Eye (tissue), 1 donor: ENCODE measurements around the gene SERPINA1.

Source experiments
- DNase-seq: peaks from one replicate; pipeline ENCODE4 v3.0.0-alpha.2; 2015

The SERPINA1 gene

DNA sequence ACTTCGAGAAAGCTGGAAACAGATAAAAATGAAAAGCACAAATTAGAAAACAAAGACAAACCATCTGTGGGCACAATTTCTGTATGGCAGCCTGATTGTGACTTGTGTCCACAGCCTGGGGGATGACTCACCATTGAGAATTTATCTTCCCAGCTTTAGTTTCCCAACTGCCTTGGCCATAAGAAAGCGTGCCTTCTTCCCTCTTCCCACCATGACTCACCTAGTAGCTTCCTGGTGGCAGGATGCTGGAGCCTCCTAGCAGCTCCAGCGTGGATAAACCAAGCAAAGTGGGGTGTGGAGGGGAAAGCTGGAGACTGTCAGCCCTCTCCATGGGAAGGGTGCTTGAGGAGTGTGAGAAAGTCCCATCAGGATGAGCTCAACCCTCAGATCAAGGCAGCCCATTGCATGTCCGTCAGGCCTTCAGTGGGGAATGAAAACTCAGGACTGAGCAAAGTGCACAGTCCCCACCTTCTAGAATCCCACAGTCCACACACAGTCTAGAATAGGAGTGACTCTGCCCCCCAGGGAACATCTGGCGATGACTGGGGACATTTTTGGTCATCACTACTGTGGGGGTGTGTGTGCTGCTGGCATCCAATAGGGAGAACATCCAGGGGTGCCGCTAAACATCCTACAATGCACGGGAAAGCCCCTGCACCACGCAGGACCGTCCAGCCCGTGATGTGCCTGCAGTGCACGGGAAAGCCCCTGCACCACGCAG is 42.9 kb downstream of the SERPINA1 start:
- no peak for DNase-seq

- no peak for DNase-seq
Measured at GRCh38 chr14:94344389-94344788, 44.0 kb downstream of the SERPINA1 start.

DNA sequence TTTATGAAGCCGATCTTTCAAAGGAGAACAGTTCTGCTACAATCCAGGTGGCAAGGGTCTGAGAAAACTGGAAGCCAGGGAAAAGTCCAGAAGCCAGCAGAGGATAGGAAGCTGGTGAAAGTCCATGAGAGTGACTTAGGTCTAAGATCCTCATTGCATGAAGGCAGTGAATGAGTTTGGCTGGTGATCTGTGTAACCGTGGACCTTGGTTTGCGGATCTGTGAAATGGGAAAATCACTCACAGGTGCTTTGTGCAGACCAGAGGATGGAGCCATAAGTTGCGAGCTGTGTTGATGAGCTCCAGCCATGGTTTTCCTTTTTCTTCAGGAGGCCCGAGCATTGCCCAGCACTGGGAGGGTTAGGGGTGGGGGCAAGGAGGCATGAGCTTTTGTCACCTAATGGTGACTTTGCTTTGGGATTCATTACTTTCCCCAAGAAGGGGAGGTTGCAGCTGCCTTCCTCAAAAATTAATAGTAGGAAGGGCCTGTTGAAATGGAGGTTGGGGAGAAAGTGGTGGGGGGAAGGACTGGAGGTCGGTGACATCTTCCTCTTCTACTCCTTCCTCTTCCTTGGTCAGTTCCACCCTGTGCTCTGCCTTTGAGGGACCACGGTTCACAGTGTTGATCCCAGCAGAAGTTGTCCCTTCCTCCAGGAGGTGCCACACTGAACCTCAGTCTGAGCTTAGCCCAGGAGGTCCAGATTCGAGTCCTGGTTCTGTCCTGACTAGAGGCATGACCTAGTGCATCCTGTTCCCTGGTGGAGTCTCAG is 45.0 kb downstream of the SERPINA1 start:
- DNase-seq = no peak

DNA sequence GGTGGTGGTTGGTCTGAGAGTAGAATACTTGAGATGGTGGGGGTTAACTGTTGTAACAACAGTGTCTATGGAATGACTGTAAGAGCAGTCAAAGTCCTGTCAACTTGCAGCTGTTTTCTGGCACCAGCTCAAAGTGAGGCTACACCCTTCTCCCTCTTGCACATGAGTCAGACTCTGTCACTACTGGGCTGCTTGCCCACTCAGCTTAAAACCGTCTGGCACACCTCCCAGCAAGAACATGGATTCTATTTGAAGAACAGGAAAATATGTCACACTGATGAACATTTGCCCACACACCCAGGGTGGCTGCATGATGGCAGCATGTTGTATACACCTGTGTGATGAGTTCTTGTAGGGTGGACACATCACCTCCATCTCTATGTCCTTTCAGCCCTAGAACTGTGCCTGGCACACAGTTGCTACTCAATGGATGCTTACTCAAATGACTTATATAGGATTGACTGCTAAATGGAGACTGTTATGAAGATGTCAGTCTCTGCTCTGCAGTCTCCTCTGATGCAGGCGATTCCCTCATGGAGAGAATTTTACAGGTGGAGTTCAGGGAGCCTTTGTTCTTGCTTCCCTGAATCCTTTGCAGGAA is 46.0 kb downstream of the SERPINA1 start:
- peak; percentile 85 for DNase-seq

DNA sequence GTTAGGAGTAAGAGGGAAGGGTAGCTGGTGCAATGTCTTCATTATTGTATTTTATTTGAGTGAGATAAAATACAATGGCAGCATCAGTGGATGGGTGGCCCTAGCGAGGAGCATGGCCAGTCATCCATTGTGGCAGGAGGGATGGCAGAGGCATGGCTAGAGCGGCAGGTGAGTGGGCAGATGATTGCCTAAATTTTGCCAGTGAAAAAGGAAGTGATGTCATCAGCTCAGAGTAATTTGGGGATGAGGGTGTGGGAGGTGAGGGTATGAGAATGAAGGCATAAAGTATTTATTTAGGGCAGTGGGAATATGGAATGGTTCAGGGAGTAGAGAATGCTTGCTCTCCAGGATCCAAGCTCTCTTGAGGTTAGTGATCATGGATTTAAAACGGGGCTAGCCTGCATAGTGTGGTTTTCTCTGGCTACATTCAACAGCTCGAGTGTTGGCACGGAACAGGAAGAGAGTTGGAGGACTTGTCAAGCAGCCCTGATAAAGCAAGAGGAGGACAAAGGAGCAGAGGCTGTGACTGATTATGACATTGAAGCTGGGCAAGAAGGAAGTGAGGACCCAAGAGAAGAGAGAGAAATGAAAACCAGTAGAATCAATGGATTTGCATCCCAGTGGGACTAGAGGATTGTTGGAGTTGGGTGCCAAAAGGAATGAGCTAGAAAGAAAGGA is 46.6 kb downstream of the SERPINA1 start:
- no peak for DNase-seq

DNA sequence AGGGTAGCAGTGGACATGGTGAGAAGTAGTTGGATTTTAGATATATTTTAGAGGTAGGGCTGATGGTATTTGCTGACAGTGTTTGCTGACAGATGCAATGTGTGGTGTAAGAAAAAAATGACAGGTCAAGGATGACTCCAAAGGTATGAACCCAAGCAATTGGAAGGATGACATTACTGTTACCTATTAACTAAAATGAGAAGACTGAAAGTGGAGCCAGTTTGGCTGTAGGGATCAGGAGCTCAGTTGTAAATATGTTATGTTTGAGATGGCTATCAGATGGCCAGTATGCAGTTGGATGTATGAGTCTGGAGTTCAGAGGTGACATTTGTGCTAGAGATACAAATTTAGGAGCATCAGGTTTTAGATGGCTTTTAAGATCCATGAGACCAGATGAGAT is 47.9 kb downstream of the SERPINA1 start:
- DNase-seq = no peak

DNA sequence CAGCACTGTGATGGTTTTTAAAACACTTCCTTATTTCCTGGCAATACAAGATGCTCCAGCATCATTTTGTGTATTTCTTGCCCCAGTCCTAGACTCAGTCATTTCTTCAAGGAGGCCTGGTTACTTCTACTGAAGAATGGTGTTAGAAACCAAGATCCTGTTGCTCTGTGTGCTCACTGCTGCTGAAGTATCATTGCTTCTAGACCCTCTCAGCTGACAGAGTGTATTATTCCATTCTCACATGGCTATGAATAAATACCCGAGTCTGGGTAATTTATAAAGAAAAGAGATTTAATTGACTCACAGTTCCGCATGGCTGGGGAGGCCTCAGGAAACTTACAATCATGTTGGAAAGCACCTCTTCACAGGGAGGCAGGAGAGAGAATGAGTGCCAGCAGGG is 50.4 kb downstream of the SERPINA1 start:
- DNase-seq = no peak

DNA sequence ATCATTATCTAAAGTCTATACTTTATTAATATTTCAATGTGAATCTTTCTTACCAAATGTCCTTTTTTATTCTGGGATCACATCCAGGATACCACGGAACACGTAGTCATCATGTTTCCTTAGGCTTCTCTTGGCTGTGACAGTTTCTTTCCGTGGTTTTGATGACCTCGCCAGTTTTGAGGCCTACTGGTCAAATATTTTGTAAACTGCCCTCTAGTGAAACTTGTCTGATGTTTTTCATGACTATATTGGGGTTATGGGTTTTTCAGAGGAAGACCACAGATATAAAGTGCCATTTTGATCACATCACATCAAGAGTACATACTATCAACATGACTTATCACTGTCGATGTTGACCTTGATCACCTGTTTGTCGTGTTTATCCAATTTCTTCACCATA is 51.1 kb downstream of the SERPINA1 start:
- no peak for DNase-seq

GRCh38 chr14:94334872-94335271 is 53.5 kb downstream of the SERPINA1 start:
- DNase-seq = no peak

DNA sequence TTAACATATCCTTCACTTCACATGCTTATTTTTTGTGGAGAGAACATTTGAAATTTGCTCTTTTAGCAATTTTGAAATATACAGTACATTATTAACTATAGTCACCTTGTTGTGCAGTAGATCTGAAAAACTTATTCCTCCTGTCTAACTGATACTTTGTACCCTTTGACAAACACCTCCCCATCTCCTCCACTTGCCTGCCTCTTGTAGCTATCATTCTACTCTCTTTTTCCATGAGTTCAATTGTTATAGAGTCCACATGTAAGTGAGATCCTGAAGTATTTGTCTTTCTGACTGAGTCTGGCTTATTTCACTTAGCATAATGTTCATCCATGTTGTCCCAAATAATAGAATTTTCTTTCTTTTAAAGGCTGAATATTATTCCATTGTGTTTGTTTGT is 55.8 kb downstream of the SERPINA1 start:
- DNase-seq = no peak

GRCh38 chr14:94332063-94332583 is 56.3 kb downstream of the SERPINA1 start:
- DNase-seq = no peak

- no peak for DNase-seq
Measured at GRCh38 chr14:94331462-94331861, 56.9 kb downstream of the SERPINA1 start.

GRCh38 chr14:94330857-94331256 is 57.5 kb downstream of the SERPINA1 start:
- no peak for DNase-seq

- no peak for DNase-seq
Measured at GRCh38 chr14:94330432-94330831, 58.0 kb downstream of the SERPINA1 start.

DNA sequence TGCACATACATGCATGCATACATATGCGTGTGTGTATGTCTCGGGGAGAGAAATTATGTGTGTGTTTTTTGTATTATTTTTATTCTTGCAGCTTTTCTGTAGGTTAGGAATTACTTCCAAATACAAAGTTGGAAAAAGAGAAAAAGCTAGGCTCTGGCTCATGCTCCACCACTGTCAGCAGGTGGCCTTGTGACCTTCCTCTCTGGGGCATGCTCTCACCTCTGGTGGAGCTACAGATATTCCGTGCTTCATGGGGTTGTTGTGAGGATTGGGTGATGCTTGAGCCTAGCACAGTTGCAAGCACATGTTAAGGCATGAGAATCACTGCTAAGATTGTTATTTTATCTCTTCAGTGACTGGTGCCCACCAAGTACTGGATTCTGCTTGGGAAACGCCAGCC is 58.5 kb downstream of the SERPINA1 start:
- DNase-seq = no peak

DNA sequence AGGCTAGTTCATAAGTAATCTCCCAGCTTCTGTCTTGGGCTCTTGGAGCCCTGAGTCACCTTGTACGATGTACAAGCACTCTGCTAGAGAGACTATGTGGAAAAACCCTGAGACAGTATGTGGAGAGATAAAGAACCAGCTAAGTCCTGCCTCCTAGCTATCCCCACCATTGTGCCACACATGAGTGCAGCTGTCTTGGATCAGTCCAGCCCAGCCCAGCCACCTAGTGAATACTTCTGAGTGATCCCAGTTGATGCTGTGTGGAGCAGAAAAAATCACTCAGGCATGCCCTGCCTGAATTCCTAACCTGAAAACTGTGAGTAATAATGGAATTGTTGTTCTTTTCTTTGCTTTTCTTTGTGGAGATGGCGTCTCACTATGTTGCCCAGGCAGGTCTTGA is 60.2 kb downstream of the SERPINA1 start:
- no peak for DNase-seq
